Prostate gland (tissue), 2 donors: ENCODE results near the gene S100A11. TPM values are rescaled to one million over a fixed set of nuclear protein-coding genes. Genes with fewer than 3 reads are reported as not detected.
A peak's percentile ranks its signal among the peaks of the same experiment; 100 is the strongest.

Experiments
- DNase-seq: peaks from one replicate; pipeline ENCODE4 v3.0.0-alpha.2; 2019; ENCODE audit warnings: low spot score
- H3K27ac ChIP-seq, 2 donors: fragments of 200-600 bp; sonication (generic); 2 replicates each; pipeline ENCODE4 v1.5.1; 2017 to 2019
- H3K27me3 ChIP-seq: fragments of 200-600 bp; sonication (generic); replicated peaks from 2 replicates; pipeline ENCODE4 v1.5.1; 2019; ENCODE audit not compliant: insufficient read depth
- H3K36me3 ChIP-seq, 2 donors: fragments of 200-600 bp; sonication (generic); 1 replicate in 1 of 2; 2 replicates in 1 of 2; pipeline versions ENCODE4 v1.5.1 to v1.8.1; 2017 to 2019
- H3K4me1 ChIP-seq: fragments of 200-600 bp; sonication (generic); replicated peaks from 2 replicates; pipeline ENCODE4 v1.5.1; 2019
- H3K4me3 ChIP-seq, 2 donors: fragments of 200-600 bp; sonication (generic); 2 replicates each; pipeline ENCODE4 v1.5.1; 2017 to 2019
- H3K9me3 ChIP-seq: fragments of 200-600 bp; sonication (generic); 2 replicates; pipeline ENCODE4 v1.5.1; 2017
- POLR2A ChIP-seq: fragments of 450-650 bp; IDR thresholded peaks from one replicate; pipeline ENCODE4 v1.6.1; 2016; ENCODE audit warnings: antibody characterized with exemption, mild to moderate bottlenecking
- POLR2AphosphoS5 ChIP-seq: sonication (generic); formaldehyde crosslinking; IDR thresholded peaks from one replicate; pipeline ENCODE4 v1.6.1; 2017; ENCODE audit warnings: antibody characterized with exemption
- WGBS: methylation state at CpG from one replicate; pipeline ENCODE4 v1.1.5; 2018; 5-methylcytosine and 5-hydroxymethylcytosine counted together
- intact Hi-C: fragments of 100-400 bp; cut with DNase I; formaldehyde crosslinking; loops from one replicate; pipeline ENCODE4 v1.14.2; 2022
- total RNA-seq, 2 donors: library from RNA; depleted of rRNA; stranded (reverse); fragments of >200 nt; gene quantifications; one replicate each; pipeline ENCODE4 v1.1.0, GENCODE V29; 2016
- TF ChIP-seq, protein P1 (sequence below), 4 experiments: fragments of 200-600 bp in 2 of 4; fragments of 450-650 bp in 2 of 4; sonication (generic) in 2 of 4; IDR thresholded peaks; 1 replicate in 3 of 4; 2 replicates in 1 of 4; pipeline ENCODE4 v1.5.1; 2016 to 2019; ENCODE audit warnings: antibody characterized with exemption in 4 of 4, mild to moderate bottlenecking in 2 of 4, moderate library complexity in 2 of 4

Gene S100A11
- total RNA-seq, 2 donors from 2014 or later = 253 to 351 TPM

DNA sequence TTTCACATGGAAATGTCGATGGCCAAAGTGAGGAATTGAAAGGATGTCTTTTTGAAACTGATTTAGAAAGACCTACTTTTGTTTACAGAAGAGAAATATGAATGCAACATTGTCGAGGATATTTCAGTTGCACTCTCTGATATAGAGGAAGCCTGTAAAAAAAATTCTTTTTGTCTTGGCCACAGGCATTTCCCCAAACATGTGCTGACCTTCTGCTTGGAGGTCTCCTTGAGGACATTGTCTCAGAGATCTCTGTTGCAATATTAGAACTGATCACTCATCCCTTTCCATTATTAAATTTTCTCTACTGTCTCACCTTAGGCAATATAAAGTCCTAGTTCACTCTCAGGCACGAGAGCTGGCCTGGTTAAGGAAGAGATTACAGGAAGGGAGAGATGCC lies 16.0 kb downstream of the S100A11 start:
- Histone ChIP-seq H3K9me3 (no peaks in the 10 kb centered on the region), H3K36me3 (no peaks in the 10 kb centered on the region), H3K4me3 (no peak overlapping the region), H3K4me1 (no peaks in the 10 kb centered on the region), H3K27ac (no peak overlapping the region), H3K27me3 (no peaks in the 10 kb centered on the region)
- DNase-seq = no peak
- intact Hi-C loops = no loop called here
- WGBS = 69% methylated on average over 3 of the region's 3 CpGs
- TF ChIP-seq, protein P1, sequence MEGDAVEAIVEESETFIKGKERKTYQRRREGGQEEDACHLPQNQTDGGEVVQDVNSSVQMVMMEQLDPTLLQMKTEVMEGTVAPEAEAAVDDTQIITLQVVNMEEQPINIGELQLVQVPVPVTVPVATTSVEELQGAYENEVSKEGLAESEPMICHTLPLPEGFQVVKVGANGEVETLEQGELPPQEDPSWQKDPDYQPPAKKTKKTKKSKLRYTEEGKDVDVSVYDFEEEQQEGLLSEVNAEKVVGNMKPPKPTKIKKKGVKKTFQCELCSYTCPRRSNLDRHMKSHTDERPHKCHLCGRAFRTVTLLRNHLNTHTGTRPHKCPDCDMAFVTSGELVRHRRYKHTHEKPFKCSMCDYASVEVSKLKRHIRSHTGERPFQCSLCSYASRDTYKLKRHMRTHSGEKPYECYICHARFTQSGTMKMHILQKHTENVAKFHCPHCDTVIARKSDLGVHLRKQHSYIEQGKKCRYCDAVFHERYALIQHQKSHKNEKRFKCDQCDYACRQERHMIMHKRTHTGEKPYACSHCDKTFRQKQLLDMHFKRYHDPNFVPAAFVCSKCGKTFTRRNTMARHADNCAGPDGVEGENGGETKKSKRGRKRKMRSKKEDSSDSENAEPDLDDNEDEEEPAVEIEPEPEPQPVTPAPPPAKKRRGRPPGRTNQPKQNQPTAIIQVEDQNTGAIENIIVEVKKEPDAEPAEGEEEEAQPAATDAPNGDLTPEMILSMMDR (IDR thresholded peaks at IDR 0.05) = no peak
- TF ChIP-seq POLR2AphosphoS5 (no peak), POLR2A (no peak)

DNA sequence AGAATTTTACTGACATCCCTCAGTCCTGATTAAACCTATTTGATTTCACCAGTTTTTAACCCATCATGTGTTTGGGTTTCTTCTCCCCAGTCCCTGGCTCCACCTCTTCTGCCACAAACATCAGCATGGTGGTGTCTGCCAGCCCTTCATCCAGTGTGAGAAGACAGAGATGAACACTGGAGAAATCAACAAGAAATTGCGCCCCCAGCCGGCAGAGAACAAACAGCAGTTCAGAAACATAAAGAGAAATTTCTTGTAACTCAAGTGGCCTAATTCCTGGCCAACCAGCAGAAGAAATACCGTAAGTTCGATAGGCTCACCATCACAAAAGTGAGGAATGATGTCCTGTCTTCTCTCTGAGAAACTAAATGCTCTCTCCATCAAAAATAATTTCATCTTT lies 18.3 kb downstream of the S100A11 start:
- Histone ChIP-seq H3K9me3 (no peaks in the 10 kb centered on the region), H3K36me3 (no peaks in the 10 kb centered on the region), H3K27ac (no peak overlapping the region), H3K27me3 (no peaks in the 10 kb centered on the region), H3K4me3 (no peak overlapping the region), H3K4me1 (no peaks in the 10 kb centered on the region)
- TF ChIP-seq, protein P1 (IDR thresholded peaks at IDR 0.05) = no peak
- TF ChIP-seq POLR2AphosphoS5 (no peak), POLR2A (no peak)
- intact Hi-C loops = no loop called here
- 55% methylated on average over 4 of the region's 4 CpGs for WGBS
- DNase-seq = no peak

DNA sequence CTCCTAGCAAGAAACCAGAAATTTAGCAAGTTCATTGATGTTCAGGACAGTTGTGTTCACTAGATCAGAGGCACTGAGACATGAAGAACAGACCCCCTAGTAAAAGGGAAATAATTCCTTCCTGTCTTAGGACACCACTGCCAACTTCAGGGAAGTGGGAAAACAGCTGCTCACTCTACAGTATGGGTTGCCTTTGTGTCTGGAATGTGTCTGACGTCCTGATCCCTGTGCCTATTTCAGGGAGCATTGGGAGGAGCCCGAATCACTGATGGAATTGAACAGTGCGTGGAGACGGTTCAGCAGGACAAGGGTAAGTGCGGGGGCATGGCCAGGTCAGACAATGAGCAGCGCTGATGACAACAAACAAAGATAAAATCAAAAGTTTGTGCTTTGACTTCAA lies 21.0 kb downstream of the S100A11 start:
- WGBS = 55% methylated on average over 6 of the region's 6 CpGs
- intact Hi-C loops = no loop called here
- H3K36me3 ChIP-seq = no peaks in the 10 kb centered on the region
- H3K27ac ChIP-seq = no peak overlapping the region
- no peak for DNase-seq
- no peak overlapping the region for H3K4me3 ChIP-seq
- TF ChIP-seq POLR2A (no peak), POLR2AphosphoS5 (no peak)
- TF ChIP-seq, protein P1 (IDR thresholded peaks at IDR 0.05) = no peak
- no peaks in the 10 kb centered on the region for H3K4me1 ChIP-seq
- no peaks in the 10 kb centered on the region for H3K9me3 ChIP-seq
- H3K27me3 ChIP-seq = no peaks in the 10 kb centered on the region

DNA sequence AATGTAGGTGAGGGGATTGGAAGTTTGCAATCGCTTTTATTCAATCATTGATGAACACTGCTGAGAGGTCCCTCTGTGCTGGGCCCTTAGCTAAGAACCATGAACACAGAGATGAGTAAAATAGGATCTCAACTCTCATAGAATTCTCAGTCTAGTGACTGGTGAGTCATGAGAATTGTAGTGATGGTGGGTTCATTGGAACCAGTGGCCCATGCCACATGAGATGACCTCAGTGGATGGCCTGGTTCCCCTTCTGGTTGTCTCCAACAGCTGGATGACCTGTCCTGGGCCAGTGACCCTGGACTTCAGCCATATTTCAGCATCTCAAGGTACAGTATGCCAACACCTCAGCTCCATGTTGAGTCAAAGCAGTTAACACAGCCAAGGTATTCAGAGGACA lies 21.9 kb downstream of the S100A11 start:
- TF ChIP-seq POLR2AphosphoS5 (no peak), POLR2A (no peak)
- TF ChIP-seq, protein P1 (IDR thresholded peaks at IDR 0.05) = no peak
- Histone ChIP-seq H3K27ac (no peak overlapping the region), H3K36me3 (no peaks in the 10 kb centered on the region), H3K27me3 (no peaks in the 10 kb centered on the region), H3K4me3 (no peak overlapping the region), H3K4me1 (no peaks in the 10 kb centered on the region), H3K9me3 (no peaks in the 10 kb centered on the region)
- intact Hi-C loops = no loop called here
- 89% methylated on average over 1 of the region's 1 CpG for WGBS
- DNase-seq = no peak

DNA sequence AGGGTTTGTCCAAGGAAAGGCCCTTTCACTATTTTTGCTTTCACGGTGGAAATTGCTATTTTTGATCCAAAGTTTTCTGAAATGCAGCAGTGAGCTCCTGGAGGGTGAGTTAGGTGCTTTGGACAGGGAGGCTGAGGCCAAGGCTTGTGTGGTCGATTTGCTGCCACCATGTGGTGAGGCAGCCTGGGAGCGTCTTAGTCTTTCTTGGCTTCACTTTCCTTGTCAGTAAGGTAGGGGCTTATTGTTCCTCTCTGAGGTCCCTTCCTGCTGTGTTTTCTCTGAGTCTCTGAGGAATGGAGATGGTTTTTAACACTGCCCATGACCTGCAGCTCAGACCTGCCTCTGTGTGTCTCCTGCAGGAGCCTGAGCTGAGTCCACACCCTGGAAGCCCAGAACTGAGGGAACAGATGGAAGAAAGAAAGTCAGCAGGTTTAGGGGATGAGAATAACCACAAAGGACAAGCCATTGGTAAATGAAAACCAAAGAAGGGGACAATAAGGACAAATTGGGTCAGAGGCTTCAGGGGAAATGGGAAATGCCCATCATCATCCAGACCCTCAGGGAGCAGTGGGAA lies 23.1 kb downstream of the S100A11 start:
- TF ChIP-seq, protein P1 (IDR thresholded peaks at IDR 0.05) = peak; percentile 22 to 50 (median 30)
- no peak for TF ChIP-seq POLR2A
- intact Hi-C loops = no loop called here
- Histone ChIP-seq H3K9me3 (no peaks in the 10 kb centered on the region), H3K36me3 (no peaks in the 10 kb centered on the region), H3K27me3 (no peaks in the 10 kb centered on the region), H3K27ac (no peak overlapping the region), H3K4me3 (no peak overlapping the region), H3K4me1 (no peaks in the 10 kb centered on the region)
- peak; percentile 45 for DNase-seq
- 17% methylated on average over 3 of the region's 3 CpGs for WGBS
